Erythroblast (primary cell): Measurements from ENCODE around the gene LRP1B.

Experiments used
- GATA1 ChIP-seq: IDR thresholded peaks from 2 replicates; pipeline ENCODE4 v1.6.1; 2011; ENCODE audit warnings: low read depth, mild to moderate bottlenecking, control low read depth, low read length, moderate library complexity
- POLR2A ChIP-seq: IDR thresholded peaks from 2 replicates; pipeline ENCODE4 v1.6.1; 2011; ENCODE audit warnings: mild to moderate bottlenecking, low read length

GRCh38 chr2:140491876-140492275 is 1638.9 kb downstream of the LRP1B start:
- no peak for TF ChIP-seq GATA1
- TF ChIP-seq POLR2A = no peak
